ENCODE results near the gene YWHAE. TPM values are rescaled to one million over a fixed set of nuclear protein-coding genes. Genes with fewer than 3 reads are reported as not detected.

Gene YWHAE
- total and polyA plus RNA-seq, 10 donors: 104 to 645 (median 281) TPM

DNA sequence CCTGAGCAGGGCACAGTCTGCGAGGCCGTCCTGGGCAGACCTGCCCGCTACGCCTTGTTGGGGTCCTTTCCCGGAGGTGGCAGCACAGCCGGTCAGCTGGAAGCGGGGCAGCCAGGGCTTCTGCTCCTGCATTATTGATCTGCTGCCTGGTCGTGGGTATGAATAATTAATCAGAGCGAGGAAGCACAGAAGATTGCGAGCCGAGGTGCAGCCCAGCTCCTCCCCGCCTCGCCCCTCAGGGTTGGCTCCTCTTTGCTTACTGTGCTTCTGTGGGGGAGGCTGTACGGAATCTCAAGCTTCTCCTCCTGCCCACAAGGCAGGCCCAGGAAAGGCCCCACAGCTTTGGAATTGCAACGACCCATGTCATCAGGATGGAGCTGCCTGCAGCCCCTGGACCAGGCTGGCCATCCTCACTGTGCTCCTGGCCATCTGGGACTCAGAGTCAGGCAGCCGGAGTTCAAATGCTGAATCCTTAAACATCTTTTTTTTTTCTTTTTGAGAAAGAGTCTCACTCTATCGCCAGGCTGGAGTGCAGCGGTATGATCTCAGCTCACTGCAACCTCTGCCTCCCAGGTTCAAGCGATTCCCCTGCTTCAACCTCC is 95.0 kb downstream of the YWHAE start:
- H3K9me3 ChIP-seq: no peaks in the 10 kb centered on the region
- H3K27ac ChIP-seq: no peak overlapping the region
- peaks cover 0 to 62% (median 0%) of the 10 kb centered on the region in 7 donors for H3K27me3 ChIP-seq (replicated peaks in 1 of 7)
- no peaks in the 10 kb centered on the region for H3K4me1 ChIP-seq
- no peak for DNase-seq
- no peak overlapping the region for H3K4me3 ChIP-seq
- intact Hi-C loops (cut with DNase I; ENCODE audit: low total_unique reads): no loop called here
- no peaks in the 10 kb centered on the region for H3K36me3 ChIP-seq
- 85 to 90% (median 87%) methylated on average over 19 of the region's 19 CpGs for WGBS, 5 donors
- TF ChIP-seq CTCF (IDR thresholded peaks at IDR 0.05 in 8 of 11, conservative IDR thresholded peaks at IDR 0.05 in 3 of 11): no peak
- TF ChIP-seq POLR2AphosphoS5 (IDR thresholded peaks at IDR 0.05): no peak
- no peak for TF ChIP-seq POLR2A (IDR thresholded peaks at IDR 0.05)

DNA sequence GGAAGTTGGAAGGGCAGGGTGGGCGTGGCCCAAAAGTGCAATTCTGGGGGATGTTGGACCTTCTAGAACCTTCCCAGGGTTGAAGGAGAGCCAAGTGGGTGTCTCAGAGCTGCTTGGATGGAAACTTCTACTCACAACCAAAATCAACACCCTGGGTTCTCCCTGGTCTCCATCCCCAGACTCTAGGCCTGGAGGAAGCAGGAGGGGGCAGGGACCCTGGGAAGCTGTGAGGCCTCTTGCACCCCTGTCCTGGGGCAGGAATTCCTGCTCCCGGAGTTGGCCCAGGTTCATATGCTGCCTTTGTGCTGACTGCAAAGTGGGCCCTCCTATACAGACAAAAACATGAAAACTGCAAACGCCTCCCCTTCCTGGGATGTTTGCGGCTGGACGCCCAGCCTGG is 95.5 kb downstream of the YWHAE start:
- intact Hi-C loops (cut with DNase I; ENCODE audit: low total_unique reads): no loop called here
- H3K9me3 ChIP-seq: no peaks in the 10 kb centered on the region
- no peak overlapping the region for H3K27ac ChIP-seq
- H3K4me1 ChIP-seq: no peaks in the 10 kb centered on the region
- H3K27me3 ChIP-seq (replicated peaks in 1 of 7): peaks cover 0 to 67% (median 0%) of the 10 kb centered on the region in 7 donors
- DNase-seq: no peak
- 73 to 91% (median 77%) methylated on average over 3 to 5 of the region's 5 CpGs for WGBS, 5 donors
- no peak overlapping the region for H3K4me3 ChIP-seq
- H3K36me3 ChIP-seq: no peaks in the 10 kb centered on the region
- TF ChIP-seq POLR2A (IDR thresholded peaks at IDR 0.05) (no peak), CTCF (IDR thresholded peaks at IDR 0.05 in 8 of 11, conservative IDR thresholded peaks at IDR 0.05 in 3 of 11) (no peak)

GRCh38 chr17:1302761-1303160 is 97.3 kb downstream of the YWHAE start:
- intact Hi-C loops (cut with DNase I; ENCODE audit: low total_unique reads): no loop called here
- no peak for DNase-seq
- Histone ChIP-seq H3K36me3 (no peaks in the 10 kb centered on the region), H3K27ac (no peak overlapping the region), H3K4me1 (peaks cover 0 to 17% (median 10%) of the 10 kb centered on the region in 6 donors), H3K9me3 (no peaks in the 10 kb centered on the region), H3K27me3 (replicated peaks in 1 of 7) (peaks cover 0 to 84% (median 14%) of the 10 kb centered on the region in 7 donors), H3K4me3 (no peak overlapping the region)
- WGBS, 5 donors: 86 to 93% (median 89%) methylated on average over 6 to 18 of the region's 18 CpGs
- TF ChIP-seq POLR2AphosphoS5 (IDR thresholded peaks at IDR 0.05): no peak
- no peak for TF ChIP-seq CTCF (IDR thresholded peaks at IDR 0.05 in 8 of 11, conservative IDR thresholded peaks at IDR 0.05 in 3 of 11)
- TF ChIP-seq POLR2A (IDR thresholded peaks at IDR 0.05): no peak

GRCh38 chr17:1301546-1301945 is 98.5 kb downstream of the YWHAE start:
- Histone ChIP-seq H3K9me3 (no peaks in the 10 kb centered on the region), H3K4me3 (no peak overlapping the region), H3K4me1 (peaks cover 0 to 17% (median 10%) of the 10 kb centered on the region in 6 donors), H3K27ac (no peak overlapping the region), H3K27me3 (replicated peaks in 1 of 7) (peaks cover 0 to 79% (median 14%) of the 10 kb centered on the region in 7 donors), H3K36me3 (no peaks in the 10 kb centered on the region)
- intact Hi-C loops (cut with DNase I; ENCODE audit: low total_unique reads): no loop called here
- 52 to 81% (median 67%) methylated on average over 6 to 14 of the region's 14 CpGs for WGBS, 5 donors
- DNase-seq: no peak
- no peak for TF ChIP-seq POLR2A (IDR thresholded peaks at IDR 0.05)
- no peak for TF ChIP-seq POLR2AphosphoS5 (IDR thresholded peaks at IDR 0.05)
- TF ChIP-seq CTCF (IDR thresholded peaks at IDR 0.05 in 8 of 11, conservative IDR thresholded peaks at IDR 0.05 in 3 of 11): no peak

All from spleen (tissue), 11 donors.